ENCODE data around the gene ING1.

DNA sequence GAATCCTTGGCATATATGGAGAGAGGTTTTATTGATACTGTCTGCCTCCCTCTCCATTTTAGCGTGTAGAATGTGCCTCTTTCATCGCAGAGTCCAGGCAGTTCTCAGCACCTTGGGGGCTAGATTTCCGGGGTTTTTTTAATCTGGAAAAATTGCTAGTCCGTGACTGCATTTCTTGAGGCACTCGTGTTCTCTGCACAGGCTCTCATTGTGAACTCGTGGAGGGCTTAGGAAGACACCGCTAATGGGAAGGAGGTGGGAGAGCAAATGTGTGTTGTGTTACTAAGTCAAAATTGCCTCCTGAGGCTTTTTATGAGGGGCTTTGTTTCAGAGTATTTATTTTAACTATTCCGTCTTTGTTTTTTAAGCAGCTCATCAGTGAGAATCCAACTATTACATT is 10.1 kb downstream of the ING1 start:
- no peak for TF ChIP-seq CTCF (IDR thresholded peaks at IDR 0.05; ENCODE audit: low read depth, low read length)
- no peak for TF ChIP-seq EZH2phosphoT487 (IDR thresholded peaks at IDR 0.05; ENCODE audit: low read depth)

Measured in OCI-LY3 (cell line).